Activated CD4-positive, CD25-positive, alpha-beta regulatory T cell treated with anti-CD3 and anti-CD28 coated beads, Interleukin-2, amount 50 U/mL, for 24 hours (primary cell): ENCODE data around the gene UBE2E2.
"Not testable (repeated sequence)": the region's sequence is repeated elsewhere in the genome, so short reads cannot be mapped to it uniquely, and the experiment has no call there.

Experiments used
- ATAC-seq, 2 donors: fragments of 150-1000 bp; cut with Tn5 transposase; one replicate each; pipeline ENCODE4 v1.10.0; 2021; ENCODE audit warnings: mild to moderate bottlenecking in 1 of 2, moderate library complexity in 1 of 2

UBE2E2 gene

GRCh38 chr3:23333633-23334032 is 130.5 kb downstream of the UBE2E2 start:
- ATAC-seq, result no peak

- not testable (repeated sequence) for ATAC-seq
These were observed 133.7 kb downstream of the UBE2E2 start for GRCh38 chr3:23336853-23337252.

GRCh38 chr3:23341147-23341838 is 138.2 kb downstream of the UBE2E2 start:
- no peak for ATAC-seq

GRCh38 chr3:23342343-23342742 is 139.2 kb downstream of the UBE2E2 start:
- no peak for ATAC-seq

GRCh38 chr3:23343509-23343908 is 140.4 kb downstream of the UBE2E2 start:
- no peak for ATAC-seq

- ATAC-seq, result no peak
These were observed 141.8 kb downstream of the UBE2E2 start for GRCh38 chr3:23344886-23345285.

- not testable (repeated sequence) for ATAC-seq
These were observed 146.3 kb downstream of the UBE2E2 start for GRCh38 chr3:23349444-23349843.

- ATAC-seq, result no peak
These were observed 153.0 kb downstream of the UBE2E2 start for GRCh38 chr3:23356169-23356568.

GRCh38 chr3:23356923-23357322 is 153.8 kb downstream of the UBE2E2 start:
- no peak for ATAC-seq

- ATAC-seq, result no peak
These were observed 156.0 kb downstream of the UBE2E2 start for GRCh38 chr3:23359116-23359515.

GRCh38 chr3:23365066-23365465 is 161.9 kb downstream of the UBE2E2 start:
- no peak for ATAC-seq

- no peak for ATAC-seq
These were observed 165.6 kb downstream of the UBE2E2 start for GRCh38 chr3:23368731-23369130.

GRCh38 chr3:23372285-23372684 is 169.2 kb downstream of the UBE2E2 start:
- ATAC-seq, result no peak

GRCh38 chr3:23376516-23377248 is 173.6 kb downstream of the UBE2E2 start:
- no peak for ATAC-seq

- no peak for ATAC-seq
These were observed 175.0 kb downstream of the UBE2E2 start for GRCh38 chr3:23377928-23378672.

- no peak for ATAC-seq
These were observed 180.7 kb downstream of the UBE2E2 start for GRCh38 chr3:23383875-23384274.

- ATAC-seq, result no peak
These were observed 182.2 kb downstream of the UBE2E2 start for GRCh38 chr3:23385327-23385726.

GRCh38 chr3:23387286-23387918 is 184.3 kb downstream of the UBE2E2 start:
- ATAC-seq, result no peak

- no peak for ATAC-seq
These were observed 186.0 kb downstream of the UBE2E2 start for GRCh38 chr3:23389089-23389488.

- no peak for ATAC-seq
These were observed 186.6 kb downstream of the UBE2E2 start for GRCh38 chr3:23389686-23390085.

- ATAC-seq, result no peak
These were observed 187.3 kb downstream of the UBE2E2 start for GRCh38 chr3:23390446-23390845.

GRCh38 chr3:23390989-23391553 is 187.9 kb downstream of the UBE2E2 start:
- ATAC-seq, result no peak

- ATAC-seq, result no peak
These were observed 192.0 kb downstream of the UBE2E2 start for GRCh38 chr3:23395115-23395514.
